ENCODE measurements around the gene OR8K5.
"Not testable (repeated sequence)": the region's sequence is repeated elsewhere in the genome, so short reads cannot be mapped to it uniquely, and the experiment has no call there.

- TF ChIP-seq, protein P1, sequence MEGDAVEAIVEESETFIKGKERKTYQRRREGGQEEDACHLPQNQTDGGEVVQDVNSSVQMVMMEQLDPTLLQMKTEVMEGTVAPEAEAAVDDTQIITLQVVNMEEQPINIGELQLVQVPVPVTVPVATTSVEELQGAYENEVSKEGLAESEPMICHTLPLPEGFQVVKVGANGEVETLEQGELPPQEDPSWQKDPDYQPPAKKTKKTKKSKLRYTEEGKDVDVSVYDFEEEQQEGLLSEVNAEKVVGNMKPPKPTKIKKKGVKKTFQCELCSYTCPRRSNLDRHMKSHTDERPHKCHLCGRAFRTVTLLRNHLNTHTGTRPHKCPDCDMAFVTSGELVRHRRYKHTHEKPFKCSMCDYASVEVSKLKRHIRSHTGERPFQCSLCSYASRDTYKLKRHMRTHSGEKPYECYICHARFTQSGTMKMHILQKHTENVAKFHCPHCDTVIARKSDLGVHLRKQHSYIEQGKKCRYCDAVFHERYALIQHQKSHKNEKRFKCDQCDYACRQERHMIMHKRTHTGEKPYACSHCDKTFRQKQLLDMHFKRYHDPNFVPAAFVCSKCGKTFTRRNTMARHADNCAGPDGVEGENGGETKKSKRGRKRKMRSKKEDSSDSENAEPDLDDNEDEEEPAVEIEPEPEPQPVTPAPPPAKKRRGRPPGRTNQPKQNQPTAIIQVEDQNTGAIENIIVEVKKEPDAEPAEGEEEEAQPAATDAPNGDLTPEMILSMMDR (tag by site-specific recombination; IDR thresholded peaks at IDR 0.05) = not testable (repeated sequence)
- TF ChIP-seq ZBTB44 (tag by site-specific recombination; IDR thresholded peaks at IDR 0.05) = not testable (repeated sequence)
Measured at GRCh38 chr11:56143681-56144080, 16.4 kb downstream of the OR8K5 start.

Measured in HEK293 (cell line).